Measurements from ENCODE around the gene ADGRG3.

DNA sequence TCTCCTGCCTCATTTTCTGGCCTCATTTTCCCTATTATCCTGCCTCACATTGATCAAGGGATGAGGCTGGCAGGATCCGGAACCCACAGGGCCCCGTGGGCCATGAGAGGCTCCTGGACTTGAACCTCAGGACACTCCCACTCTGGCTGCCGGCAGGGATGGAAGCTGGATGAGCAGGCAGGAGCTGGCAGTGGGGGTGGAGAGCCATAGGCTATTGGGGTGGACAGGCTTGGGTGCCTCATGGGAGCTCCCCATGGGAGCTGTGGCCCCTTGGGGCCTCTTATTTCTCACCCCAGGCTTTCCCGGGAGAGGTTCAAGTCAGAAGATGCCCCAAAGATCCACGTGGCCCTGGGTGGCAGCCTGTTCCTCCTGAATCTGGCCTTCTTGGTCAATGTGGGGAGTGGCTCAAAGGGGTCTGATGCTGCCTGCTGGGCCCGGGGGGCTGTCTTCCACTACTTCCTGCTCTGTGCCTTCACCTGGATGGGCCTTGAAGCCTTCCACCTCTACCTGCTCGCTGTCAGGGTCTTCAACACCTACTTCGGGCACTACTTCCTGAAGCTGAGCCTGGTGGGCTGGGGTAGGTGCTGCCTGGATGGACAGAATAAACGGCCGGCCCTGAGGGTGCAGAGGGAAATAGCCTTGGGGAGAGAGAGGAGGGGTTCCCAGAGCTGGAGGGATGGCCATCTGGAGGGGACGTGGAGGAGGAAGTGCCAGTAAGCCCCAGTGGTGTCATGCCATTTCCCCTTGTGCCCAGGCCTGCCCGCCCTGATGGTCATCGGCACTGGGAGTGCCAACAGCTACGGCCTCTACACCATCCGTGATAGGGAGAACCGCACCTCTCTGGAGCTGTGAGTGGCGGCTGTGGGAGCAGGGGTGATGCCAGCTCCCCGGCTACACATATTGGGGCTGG, 15.8 kb downstream of the ADGRG3 start:
- TF ChIP-seq YY1 (IDR thresholded peaks at IDR 0.05; ENCODE audit: borderline replicate concordance in 1 of 3, control insufficient read depth in 1 of 3, extremely low read depth in 1 of 3, insufficient read depth in 3 of 3, insufficient read length in 1 of 3, insufficient replicate concordance in 2 of 3, low read depth in 1 of 3, low read length in 2 of 3) (no peak), NFE2 (IDR thresholded peaks at IDR 0.05; ENCODE audit: low read depth) (no peak), JUN (IDR thresholded peaks at IDR 0.05; ENCODE audit: borderline replicate concordance, low read depth, low read length) (no peak), JUN (CRISPR knock-in tag; IDR thresholded peaks at IDR 0.05; ENCODE audit: borderline replicate concordance) (no peak), EZH2 (IDR thresholded peaks at IDR 0.05; ENCODE audit: borderline replicate concordance, low read depth, low read length) (no peak), NR1H2 (CRISPR knock-in tag; IDR thresholded peaks at IDR 0.05) (no peak), PBX2 (CRISPR knock-in tag; IDR thresholded peaks at IDR 0.05; ENCODE audit: low read depth) (no peak), PBX2 (tag; conservative IDR thresholded peaks at IDR 0.05; ENCODE audit: low read depth) (no peak), RAD21 (CRISPR knock-in tag; conservative IDR thresholded peaks at IDR 0.05 in 1 of 2, IDR thresholded peaks at IDR 0.05 in 1 of 2) (no peak), RNF2 (IDR thresholded peaks at IDR 0.05) (no peak), PHF21A (IDR thresholded peaks at IDR 0.05; ENCODE audit: borderline replicate concordance, low read depth) (no peak), NFYB (IDR thresholded peaks at IDR 0.05; ENCODE audit: extremely low read depth, insufficient read length) (no peak), GTF2F1 (IDR thresholded peaks at IDR 0.05; ENCODE audit: low read depth, low read length) (no peak), POLR2A (conservative IDR thresholded peaks at IDR 0.05) (no peak)
